Mononuclear cell (primary cell): ENCODE data around the gene SLC35A3. TPM values are rescaled to one million over a fixed set of nuclear protein-coding genes. Genes with fewer than 3 reads are reported as not detected.
"Not testable (repeated sequence)": the region's sequence is repeated elsewhere in the genome, so short reads cannot be mapped to it uniquely, and the experiment has no call there.

Source experiments
- H3K27me3 ChIP-seq: 2 replicates; pipeline ENCODE4 v1.6.0; 2011; ENCODE audit warnings: low read length, control low read depth; ENCODE audit not compliant: insufficient read depth
- H3K4me1 ChIP-seq: 2 replicates; pipeline ENCODE4 v1.5.1; 2011; ENCODE audit warnings: mild to moderate bottlenecking, low read length, control low read depth; ENCODE audit not compliant: insufficient read depth
- H3K4me3 ChIP-seq: 2 replicates; pipeline ENCODE4 v1.5.1; 2011; ENCODE audit warnings: mild to moderate bottlenecking, low read length, moderate library complexity
- H3K9me3 ChIP-seq: 2 replicates; pipeline ENCODE4 v1.5.1; 2011; ENCODE audit warnings: low read depth, mild to moderate bottlenecking, control low read depth, low read length
- total RNA-seq: library from RNA; depleted of rRNA; stranded (reverse); fragments of >200 nt; gene quantifications from one replicate; pipeline ENCODE4 v1.2.3, GENCODE V29; 2012

SLC35A3 gene
- total RNA-seq, 1 donor, result 31.0 TPM

DNA sequence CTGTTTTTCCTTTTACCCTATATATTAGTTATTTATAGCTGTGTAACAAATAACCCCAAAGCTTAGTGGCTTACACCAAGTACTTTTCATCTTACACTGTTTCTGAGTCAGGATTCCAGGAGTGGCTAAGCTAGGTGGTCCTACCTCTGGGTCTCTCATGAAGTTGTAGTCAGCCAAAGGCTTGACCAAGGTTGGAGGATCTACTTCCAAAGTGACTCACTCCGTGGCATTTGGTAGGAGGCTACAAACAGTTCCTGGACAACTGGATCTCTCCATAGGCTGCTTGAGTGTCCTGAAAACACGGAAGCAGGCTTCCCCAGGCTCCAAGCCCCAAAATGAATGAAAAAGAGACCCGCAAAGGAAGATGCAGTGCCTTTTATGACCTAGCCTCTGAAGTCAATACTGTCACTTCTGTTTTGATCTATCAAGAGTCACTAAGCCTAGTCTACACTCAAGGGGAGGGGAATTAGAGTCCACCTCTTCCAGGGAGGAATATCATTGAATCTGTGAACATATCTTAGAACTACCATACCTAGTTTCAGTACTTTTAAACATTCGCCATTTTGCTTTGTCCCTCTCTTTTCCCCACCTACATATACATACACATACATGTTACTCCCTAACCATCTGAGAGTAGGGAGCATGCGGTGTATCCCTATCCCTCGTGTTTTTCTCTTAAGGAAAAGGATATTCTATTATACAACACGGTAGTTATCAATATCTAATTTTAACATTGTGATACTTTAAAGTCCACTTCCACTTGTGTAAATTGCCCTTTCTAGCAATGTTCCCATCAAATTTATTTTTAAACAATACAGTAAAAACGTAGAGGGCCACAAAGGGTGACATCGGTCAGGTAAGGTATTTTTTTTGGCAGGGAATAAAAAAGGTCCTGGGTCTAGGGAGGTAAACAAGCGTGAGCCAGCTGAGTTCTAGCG lies 67.2 kb downstream of the SLC35A3 start:
- H3K4me3 ChIP-seq, result peak overlapping the region; percentile 95
- H3K4me1 ChIP-seq, result peaks cover 29% of the 10 kb centered on the region
- no peaks in the 10 kb centered on the region for H3K9me3 ChIP-seq
- no peaks in the 10 kb centered on the region for H3K27me3 ChIP-seq

DNA sequence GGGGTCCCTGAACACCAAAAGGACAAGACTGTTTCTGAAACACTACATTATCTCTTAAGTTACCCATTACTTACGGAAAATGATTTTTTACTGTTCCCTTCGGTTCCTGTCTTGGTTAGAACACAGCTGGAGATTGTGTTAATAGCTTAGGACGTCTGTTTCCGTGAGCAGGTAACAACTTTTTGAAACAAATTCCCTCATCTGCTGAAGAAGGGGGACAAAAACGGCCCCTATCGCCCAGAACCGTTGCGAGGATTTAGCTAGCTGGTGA lies 67.8 kb downstream of the SLC35A3 start:
- no peaks in the 10 kb centered on the region for H3K27me3 ChIP-seq
- peak overlapping the region; percentile 95 for H3K4me3 ChIP-seq
- peaks cover 35% of the 10 kb centered on the region for H3K4me1 ChIP-seq
- no peaks in the 10 kb centered on the region for H3K9me3 ChIP-seq

DNA sequence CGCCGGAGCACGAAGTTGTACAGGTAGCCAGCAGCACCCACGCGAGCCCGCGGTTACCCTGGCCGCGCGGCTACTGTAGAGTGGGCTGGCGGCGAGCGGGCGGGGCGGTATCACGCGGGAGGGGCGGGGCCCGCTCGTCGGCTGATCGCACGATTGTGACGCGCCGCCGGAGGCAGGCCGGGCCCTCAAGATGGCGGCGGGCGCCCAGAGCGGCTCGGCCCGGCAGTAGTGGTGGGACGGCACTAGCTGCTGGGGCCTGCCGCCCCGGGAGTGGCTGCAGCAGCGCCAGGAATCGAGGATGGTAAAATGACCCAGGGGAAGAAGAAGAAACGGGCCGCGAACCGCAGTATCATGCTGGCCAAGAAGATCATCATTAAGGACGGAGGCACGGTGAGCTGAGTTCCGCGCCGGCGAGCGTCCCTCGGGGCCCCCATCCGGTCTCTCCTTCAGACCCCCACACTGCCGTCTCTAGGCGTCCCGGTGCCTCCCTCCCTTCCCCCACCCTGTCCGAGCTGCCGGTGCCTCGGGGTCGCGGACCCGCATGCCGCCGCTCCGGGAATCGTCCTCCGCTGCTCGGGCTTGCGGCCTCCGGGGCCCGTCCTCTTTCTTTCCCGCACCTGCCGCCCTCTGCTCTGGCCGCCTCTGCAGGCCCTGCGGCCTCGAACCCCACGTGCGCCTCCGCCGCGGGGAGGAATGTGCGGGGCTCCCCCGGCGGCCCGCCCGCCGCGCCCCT lies 68.3 kb downstream of the SLC35A3 start:
- Histone ChIP-seq H3K9me3 (no peaks in the 10 kb centered on the region), H3K4me3 (peak overlapping the region; percentile 95), H3K4me1 (peaks cover 38% of the 10 kb centered on the region), H3K27me3 (no peaks in the 10 kb centered on the region)

DNA sequence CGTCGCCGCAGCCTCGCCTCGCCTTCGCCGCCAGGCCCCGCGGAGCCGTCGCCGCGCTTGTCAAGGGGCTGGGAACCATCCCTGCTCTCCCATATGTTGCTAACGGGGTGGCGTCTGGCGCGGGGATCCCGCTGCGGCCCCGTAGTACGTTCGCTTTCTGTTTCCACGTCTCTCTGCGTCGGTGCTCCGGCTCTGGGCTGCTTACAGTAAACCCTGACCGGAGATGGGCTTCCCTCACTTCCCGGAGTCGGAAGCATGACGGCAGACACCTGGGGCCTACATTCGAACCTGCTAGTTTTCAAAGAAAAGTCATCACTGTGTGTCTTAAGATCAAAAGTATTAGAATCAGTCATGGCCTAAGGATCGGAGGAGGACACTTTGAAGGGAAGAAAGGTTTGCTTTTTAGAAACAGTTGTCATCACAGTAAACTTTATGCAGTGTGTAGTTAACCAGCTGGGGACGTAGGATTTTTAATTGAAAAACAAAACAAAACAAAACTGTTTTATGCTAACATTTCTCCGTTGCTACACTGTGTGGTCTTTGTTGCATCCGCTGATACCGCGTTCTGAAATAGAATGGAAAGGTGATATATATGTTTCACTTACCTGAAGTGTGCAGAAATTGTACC lies 69.0 kb downstream of the SLC35A3 start:
- peak overlapping the region; percentile 95 for H3K4me3 ChIP-seq
- peaks cover 38% of the 10 kb centered on the region for H3K4me1 ChIP-seq
- H3K9me3 ChIP-seq, result no peaks in the 10 kb centered on the region
- H3K27me3 ChIP-seq, result no peaks in the 10 kb centered on the region

DNA sequence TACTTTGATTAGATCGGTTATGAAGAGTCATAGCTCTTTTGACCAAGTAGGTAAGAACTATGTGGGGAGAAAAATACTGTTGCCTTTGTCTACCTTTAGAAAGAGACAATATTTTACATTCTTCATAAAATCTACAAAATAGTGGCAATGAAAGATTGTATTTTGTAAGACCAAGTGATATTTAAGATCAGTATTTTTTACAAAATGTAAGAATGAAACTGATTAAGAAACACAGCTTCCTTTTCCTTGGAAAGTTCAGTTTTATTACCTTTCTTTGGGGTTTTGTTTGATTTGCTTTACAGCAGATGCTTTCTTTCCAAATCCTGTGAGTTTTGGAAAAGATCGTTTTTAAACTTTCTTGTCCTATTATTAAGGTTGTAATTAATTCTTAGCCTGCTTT lies 69.8 kb downstream of the SLC35A3 start:
- Histone ChIP-seq H3K27me3 (no peaks in the 10 kb centered on the region), H3K4me3 (peak overlapping the region; percentile 95), H3K4me1 (peaks cover 40% of the 10 kb centered on the region), H3K9me3 (no peaks in the 10 kb centered on the region)

DNA sequence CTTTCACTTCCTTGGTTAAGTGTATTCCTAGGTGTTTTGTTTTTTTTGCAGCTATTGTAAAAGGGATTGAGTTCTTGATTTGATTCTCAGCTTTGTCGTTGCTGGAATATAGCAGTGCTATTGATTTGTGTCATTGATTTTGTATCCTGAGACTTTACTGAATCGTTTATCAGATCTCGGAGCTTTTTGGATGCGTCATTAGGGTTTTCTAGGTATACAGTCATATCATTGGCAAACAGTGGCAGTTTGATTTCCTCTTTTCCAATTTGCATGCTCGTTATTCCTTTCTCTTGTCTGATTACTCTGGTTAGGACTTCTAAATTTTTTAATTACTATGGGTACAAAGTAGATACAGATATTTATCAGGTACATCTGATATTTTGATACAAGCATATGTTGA lies 75.4 kb downstream of the SLC35A3 start:
- Histone ChIP-seq H3K4me3 (no peak overlapping the region), H3K9me3 (no peaks in the 10 kb centered on the region), H3K27me3 (no peaks in the 10 kb centered on the region), H3K4me1 (peaks cover 70% of the 10 kb centered on the region)

DNA sequence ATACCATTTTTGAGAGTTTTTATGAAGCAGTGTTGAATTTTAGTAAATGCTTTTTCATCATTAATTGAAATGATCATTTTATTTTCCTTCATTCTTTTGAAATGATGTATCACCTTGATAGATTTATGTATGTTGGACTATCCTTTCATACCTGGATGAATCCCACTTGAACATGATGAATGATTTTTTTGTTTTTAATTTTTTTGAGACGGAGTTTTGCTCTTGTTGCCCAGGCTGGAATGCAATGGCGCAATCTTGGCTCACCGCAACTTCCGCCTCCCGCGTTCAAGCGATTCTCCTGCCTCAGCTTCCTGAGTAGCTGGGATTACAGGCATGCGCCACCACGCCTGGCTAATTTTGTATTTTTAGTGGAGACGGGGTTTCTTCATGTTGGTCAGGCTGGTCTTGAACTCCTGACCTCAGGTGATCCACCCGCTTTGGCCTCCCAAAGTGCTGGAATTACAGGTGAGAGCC lies 77.5 kb downstream of the SLC35A3 start:
- not testable (repeated sequence) for H3K9me3 ChIP-seq, H3K27me3 ChIP-seq, H3K4me3 ChIP-seq
- H3K4me1 ChIP-seq, result peaks cover 68% of the 10 kb centered on the region

DNA sequence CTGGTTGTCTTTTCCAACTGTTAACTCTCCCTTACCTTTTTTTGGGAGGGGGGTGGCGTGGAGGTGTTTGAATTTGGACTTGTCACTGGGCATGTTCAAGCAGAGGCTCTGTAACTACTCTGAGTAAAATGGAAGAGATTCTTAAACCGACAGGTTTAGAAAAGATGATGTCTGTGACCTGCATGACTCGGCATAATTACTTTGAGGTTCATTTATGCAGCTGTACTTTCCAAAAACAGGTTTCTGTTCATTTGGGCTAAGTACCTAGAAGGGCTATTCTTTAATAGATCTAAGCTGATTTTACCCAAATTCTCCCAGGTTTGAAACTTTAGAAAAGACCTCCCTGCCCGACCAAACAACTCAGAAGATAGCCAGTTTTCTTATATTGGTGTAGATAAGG lies 80.3 kb downstream of the SLC35A3 start:
- H3K27me3 ChIP-seq, result no peaks in the 10 kb centered on the region
- peaks cover 57% of the 10 kb centered on the region for H3K4me1 ChIP-seq
- H3K9me3 ChIP-seq, result no peaks in the 10 kb centered on the region
- no peak overlapping the region for H3K4me3 ChIP-seq

DNA sequence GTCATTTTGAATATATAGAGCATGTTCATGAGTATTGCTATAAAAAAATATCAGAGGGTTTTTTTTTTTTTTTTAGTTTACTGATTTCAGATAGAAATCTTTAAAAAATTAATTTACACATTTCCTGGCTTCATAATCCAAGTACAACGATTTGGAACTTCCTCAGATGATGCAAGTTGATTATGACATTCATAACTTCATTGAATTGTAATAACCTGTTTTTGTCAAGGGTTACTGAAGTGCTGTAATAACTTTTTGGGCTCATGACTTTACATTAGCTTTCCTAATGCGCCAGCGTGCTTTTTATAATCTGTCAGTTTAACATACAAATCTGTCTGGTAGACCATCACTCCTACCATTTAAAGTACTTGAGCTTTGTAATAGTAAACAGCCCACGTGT lies 81.6 kb downstream of the SLC35A3 start:
- Histone ChIP-seq H3K9me3 (no peaks in the 10 kb centered on the region), H3K4me3 (no peak overlapping the region), H3K27me3 (no peaks in the 10 kb centered on the region), H3K4me1 (peaks cover 47% of the 10 kb centered on the region)

DNA sequence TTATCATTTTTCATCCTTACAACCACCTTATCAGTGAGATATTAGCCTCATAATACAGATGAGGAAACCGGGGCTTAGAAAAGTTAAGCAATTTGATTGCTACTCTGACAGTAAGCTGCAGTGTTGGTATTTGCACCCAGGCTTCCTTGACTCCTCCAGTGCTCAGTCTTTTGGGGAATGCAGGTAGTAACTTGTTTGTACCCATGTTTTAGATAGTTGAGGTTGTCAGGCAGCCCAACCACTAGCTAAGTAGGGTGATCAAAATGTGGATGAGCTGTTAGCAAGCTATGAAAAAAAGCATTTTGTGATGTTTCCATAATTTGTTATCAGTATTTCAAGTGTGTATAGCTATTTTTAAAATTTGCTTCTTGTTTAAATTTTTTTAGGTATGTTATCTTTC lies 82.1 kb downstream of the SLC35A3 start:
- no peaks in the 10 kb centered on the region for H3K9me3 ChIP-seq
- no peaks in the 10 kb centered on the region for H3K27me3 ChIP-seq
- H3K4me3 ChIP-seq, result no peak overlapping the region
- H3K4me1 ChIP-seq, result peaks cover 42% of the 10 kb centered on the region

DNA sequence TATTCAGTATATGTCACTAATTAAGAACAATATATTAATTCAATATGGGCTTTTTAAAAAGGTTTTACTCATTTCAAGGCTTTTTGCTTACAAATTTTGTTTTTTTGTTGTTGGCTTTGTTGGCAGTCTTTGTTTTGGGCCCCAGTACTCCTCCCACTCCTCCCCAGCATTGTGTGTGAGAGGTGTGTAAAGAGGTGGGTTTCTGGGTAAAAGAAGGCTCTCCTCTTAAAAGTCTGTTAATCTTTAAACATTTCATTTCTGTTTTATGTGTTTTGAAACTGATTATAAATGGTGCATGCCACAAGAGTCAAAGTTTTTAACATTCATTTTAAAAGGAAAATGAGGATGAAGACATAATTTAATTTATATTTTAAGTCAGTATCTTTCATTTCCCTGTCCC lies 83.3 kb downstream of the SLC35A3 start:
- peaks cover 30% of the 10 kb centered on the region for H3K4me1 ChIP-seq
- H3K9me3 ChIP-seq, result no peaks in the 10 kb centered on the region
- no peak overlapping the region for H3K4me3 ChIP-seq
- no peaks in the 10 kb centered on the region for H3K27me3 ChIP-seq

DNA sequence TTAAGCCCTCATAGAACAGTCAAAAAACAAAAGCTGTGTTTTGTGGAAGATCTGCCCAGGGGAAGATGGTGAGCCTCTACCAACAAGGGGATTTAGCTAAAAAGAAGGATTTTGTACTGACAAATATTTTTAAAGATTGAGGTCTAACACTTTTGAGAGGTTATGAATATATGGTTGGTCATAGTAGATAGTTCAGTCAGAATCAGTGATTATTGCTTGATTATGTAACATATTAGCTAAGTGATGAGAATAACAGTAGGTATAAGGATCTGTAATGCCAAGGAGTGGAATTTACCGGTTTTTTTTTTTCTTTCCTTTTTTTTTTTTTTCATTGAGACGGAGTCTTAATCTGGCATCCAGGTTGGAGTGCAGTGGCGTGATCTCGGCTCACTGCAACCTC lies 83.9 kb downstream of the SLC35A3 start:
- H3K4me1 ChIP-seq, result peaks cover 24% of the 10 kb centered on the region
- no peaks in the 10 kb centered on the region for H3K27me3 ChIP-seq
- no peaks in the 10 kb centered on the region for H3K9me3 ChIP-seq
- H3K4me3 ChIP-seq, result no peak overlapping the region

DNA sequence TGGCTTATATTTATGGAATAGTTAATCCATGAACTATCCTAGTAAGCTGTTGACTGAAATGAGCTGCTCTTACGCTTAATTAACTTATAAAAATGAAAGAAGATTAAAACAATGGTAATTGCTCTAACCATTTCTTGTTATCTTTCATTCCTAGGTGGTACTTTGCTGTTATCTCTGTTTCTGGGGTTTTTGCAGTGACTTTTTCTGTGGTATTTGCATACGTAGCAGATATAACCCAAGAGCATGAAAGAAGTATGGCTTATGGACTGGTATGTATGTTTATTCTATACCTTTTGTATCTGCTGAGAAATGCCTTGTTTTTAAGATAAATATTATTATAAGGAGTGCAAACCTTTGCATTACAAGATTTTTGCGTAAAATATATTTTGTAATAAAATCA lies 91.9 kb downstream of the SLC35A3 start:
- Histone ChIP-seq H3K27me3 (no peaks in the 10 kb centered on the region), H3K4me3 (no peak overlapping the region), H3K9me3 (no peaks in the 10 kb centered on the region), H3K4me1 (peaks cover 4% of the 10 kb centered on the region)

DNA sequence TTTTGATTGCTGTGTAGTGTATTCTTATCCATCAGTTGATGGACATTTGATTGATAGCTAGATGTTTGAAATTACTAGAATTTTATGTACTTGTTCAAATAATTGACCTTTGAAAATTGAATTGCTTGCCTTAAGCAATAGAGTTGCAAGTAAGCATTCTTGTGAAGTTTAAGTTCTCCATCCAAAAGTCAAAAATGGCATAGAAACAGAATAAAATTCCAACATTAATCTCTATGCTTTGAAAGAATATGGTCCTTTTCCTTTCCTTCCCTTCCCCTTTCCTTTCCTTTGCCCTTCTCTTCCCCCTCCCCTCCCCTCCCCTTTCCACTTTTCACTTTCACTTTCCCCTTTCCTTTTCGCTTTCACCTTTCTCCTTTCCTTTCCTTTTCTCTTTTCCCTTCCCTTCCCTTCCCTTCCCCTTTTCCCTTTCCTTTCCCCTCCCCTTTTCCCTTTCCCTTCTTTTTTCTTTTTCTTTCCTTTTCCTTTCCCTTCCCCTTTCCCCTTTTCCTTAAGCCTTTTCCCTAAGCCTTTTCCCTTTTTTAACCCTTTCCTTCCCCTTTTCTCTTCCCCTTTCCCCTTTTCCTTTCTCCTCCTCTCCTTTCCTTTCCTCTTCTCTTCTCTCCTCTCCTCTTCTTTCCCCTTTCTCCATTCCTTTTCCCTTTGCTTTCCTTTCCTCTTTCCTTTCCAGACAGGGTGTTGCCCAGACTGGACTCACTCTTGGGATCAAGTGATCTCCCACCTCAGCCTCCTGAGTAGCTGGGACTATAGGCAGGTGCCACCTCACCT lies 95.6 kb downstream of the SLC35A3 start:
- Histone ChIP-seq H3K4me3 (no peak overlapping the region), H3K9me3 (no peaks in the 10 kb centered on the region), H3K4me1 (peaks cover 4% of the 10 kb centered on the region), H3K27me3 (no peaks in the 10 kb centered on the region)

DNA sequence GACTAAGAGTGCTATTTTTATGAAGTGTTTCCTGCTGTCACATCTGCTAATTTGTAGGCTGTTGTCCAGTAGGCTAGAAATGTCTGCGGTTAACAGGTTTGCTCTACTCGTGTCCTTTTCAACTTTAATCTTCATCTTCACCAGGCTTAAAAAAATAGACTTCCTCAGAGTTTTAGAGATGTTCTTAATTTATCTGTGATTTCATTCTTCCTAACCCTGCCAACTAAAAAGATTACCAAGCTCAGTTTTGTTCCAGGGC lies 96.1 kb downstream of the SLC35A3 start:
- Histone ChIP-seq H3K4me3 (no peak overlapping the region), H3K9me3 (no peaks in the 10 kb centered on the region), H3K27me3 (no peaks in the 10 kb centered on the region), H3K4me1 (peaks cover 4% of the 10 kb centered on the region)
